Measurements from ENCODE around the gene INTS4.

DNA sequence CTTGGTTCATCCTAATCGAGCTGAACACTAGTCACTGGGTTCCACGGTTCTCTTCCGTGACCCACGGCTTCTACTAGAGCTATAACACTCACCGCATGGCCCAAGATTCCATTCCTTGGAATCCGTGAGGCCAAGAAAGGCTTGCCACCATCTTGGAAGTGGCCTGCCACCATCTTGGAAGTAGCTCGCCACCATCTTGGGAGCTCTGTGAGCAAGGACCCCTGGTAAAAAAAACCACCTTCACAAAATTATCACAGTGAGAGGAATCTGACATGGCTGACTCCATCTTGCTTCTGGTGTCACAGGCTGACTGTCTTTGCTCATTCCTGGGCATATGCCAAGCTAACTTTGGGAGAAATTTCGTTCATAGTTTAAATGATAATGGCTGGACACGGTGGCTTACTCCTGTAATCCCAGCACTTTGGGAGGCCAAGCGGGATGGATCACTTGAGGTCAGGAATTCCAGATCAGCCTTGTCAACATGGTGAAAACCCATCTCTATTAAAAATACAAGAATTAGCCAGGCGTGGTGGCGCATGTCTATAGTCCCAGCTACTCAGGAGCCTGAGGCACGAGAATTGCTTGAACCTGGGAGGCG, 47.5 kb upstream of the INTS4 start:
- TF ChIP-seq, protein P1, sequence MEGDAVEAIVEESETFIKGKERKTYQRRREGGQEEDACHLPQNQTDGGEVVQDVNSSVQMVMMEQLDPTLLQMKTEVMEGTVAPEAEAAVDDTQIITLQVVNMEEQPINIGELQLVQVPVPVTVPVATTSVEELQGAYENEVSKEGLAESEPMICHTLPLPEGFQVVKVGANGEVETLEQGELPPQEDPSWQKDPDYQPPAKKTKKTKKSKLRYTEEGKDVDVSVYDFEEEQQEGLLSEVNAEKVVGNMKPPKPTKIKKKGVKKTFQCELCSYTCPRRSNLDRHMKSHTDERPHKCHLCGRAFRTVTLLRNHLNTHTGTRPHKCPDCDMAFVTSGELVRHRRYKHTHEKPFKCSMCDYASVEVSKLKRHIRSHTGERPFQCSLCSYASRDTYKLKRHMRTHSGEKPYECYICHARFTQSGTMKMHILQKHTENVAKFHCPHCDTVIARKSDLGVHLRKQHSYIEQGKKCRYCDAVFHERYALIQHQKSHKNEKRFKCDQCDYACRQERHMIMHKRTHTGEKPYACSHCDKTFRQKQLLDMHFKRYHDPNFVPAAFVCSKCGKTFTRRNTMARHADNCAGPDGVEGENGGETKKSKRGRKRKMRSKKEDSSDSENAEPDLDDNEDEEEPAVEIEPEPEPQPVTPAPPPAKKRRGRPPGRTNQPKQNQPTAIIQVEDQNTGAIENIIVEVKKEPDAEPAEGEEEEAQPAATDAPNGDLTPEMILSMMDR (IDR thresholded peaks at IDR 0.05): no peak
- no peak for TF ChIP-seq POLR2A (IDR thresholded peaks at IDR 0.05)

Measured in thyroid gland (tissue), 4 donors.